HG02870 (cell line): ENCODE measurements around the gene TCF25.

ENCODE experiments used
- ATAC-seq: cut with Tn5 transposase; IDR thresholded peaks from one replicate; pipeline ENCODE4 v1.9.1; 2021; ENCODE audit warnings: mild to moderate bottlenecking, moderate library complexity; ENCODE audit not compliant: unreplicated experiment

The TCF25 gene

GRCh38 chr16:89936508-89936907 lies 63.1 kb downstream of the TCF25 start:
- no peak for ATAC-seq

DNA sequence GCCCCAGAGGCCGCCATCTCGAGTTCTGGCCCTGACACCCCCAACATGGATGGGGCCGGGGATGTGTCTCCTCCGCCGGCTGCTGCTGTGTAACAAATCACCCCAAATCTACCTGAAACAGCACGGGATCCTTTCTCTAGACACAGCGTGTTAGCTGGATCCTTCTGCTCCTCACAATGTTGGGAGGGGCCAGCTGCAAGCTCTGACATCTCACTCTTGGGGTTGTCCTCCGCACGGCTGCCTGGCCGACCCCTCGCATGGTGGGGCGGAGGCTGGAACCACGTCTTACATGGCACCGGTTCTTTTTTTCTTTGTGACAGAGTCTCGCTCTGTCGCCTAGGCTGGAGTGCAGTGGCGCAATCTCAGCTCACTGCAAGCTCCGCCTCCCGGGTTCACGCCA lies 63.6 kb downstream of the TCF25 start:
- ATAC-seq = no peak

DNA sequence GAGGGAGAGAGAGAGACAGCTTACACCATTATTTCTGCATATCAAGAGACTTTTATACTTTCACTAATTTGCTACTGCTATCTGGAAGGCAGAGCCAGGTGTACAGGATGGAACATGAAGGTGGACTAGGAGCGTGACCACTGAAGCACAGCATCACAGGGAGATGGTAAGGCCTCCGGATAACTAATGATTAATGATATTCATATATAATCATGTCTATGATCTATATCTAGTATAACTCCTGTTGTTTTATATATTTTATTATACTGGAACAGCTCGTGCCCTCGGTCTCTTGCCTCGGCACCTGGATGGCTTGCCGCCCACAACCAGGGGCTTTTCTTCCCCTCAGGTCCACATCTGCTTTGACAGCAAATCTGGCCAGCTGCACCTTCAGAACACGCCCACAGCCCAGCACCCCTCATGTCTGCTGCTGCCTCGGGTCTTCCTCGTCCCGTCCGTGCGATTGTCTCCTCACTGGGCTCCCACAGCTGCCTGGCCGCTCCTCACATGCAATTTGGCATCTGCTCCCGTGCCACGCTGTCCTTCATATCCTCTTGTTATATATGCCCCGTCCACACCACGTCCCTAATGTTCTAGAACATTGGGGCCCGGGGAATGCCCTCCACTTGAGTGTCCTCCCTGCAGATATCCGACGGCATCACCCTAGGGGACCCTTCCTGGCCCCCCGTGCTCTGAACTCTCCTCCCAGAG lies 64.9 kb downstream of the TCF25 start:
- no peak for ATAC-seq

- ATAC-seq = no peak
Measured at GRCh38 chr16:89944773-89945172, 71.4 kb downstream of the TCF25 start.

- ATAC-seq = no peak
Measured at GRCh38 chr16:89945654-89946053, 72.3 kb downstream of the TCF25 start.

DNA sequence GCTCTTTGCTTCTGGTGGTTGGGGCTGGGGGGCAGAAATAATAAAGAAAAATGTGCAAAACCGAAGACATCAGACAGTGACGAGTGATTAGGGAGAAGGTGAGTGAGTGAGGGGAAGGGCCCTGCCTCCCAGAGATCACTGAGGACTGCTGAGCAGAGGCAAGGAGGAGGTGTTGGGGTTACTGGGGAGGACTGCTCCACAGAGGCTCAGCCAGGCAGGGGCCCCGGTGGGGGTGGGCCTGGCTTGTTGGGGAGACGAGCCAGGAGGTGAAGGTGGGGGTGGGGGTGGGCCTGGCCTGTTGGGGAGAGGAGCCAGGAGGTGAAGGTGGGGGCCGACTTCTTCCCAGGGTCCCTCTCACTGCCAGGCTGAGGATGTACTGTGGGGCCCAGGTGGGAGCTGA lies 73.1 kb downstream of the TCF25 start:
- ATAC-seq = no peak

DNA sequence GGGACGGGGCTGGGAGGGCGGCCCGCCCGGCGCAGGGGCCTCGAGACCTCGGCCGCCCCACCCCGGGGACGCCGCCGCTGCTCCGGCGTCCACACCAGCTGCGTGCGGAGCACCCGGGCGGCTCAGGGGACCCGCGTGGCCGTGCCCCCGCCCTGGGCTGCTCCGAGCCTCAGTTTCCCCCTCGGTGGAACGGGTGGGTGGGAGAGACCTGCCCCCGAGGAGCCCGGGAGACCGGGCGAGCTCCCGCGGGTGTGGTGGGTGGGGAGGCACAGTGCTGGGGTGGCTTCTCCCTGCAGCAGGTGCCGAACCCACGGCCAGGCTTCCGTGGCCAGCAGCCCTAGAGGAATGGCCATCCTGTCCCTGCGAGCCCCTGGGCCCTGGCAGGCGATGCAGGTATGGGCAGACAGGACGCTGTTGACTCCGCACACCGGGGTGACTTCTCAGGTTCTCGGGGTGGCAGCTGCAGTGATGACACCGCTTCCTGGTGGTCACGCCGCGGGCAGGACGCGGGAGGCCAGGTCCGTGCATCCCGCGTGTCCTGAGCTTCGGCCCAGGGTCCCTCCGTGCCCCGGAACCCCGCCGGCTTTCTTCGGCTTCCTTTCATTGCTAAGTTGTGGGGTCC lies 75.8 kb downstream of the TCF25 start:
- ATAC-seq = no peak

GRCh38 chr16:89949756-89950155 lies 76.4 kb downstream of the TCF25 start:
- no peak for ATAC-seq

GRCh38 chr16:89951509-89951908 lies 78.1 kb downstream of the TCF25 start:
- ATAC-seq = no peak

DNA sequence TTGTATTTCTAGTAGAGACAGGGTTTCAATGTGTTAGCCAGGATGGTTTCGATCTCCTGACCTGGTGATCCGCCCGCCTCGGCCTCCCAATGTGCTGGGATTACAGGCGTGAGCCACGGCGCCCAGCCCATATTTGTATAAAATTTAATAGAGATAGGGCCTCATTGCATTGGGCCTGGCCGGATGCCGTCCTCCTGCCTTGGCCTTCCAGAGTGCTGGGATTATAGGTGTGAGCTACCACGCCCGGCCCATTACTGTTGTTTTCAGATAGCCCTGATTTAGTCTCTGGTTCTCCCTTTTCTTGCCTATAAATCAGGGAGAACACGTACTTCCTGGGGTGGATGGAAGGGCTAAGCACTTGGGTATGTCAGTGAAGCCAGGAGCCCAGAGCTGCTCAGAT lies 78.7 kb downstream of the TCF25 start:
- no peak for ATAC-seq

DNA sequence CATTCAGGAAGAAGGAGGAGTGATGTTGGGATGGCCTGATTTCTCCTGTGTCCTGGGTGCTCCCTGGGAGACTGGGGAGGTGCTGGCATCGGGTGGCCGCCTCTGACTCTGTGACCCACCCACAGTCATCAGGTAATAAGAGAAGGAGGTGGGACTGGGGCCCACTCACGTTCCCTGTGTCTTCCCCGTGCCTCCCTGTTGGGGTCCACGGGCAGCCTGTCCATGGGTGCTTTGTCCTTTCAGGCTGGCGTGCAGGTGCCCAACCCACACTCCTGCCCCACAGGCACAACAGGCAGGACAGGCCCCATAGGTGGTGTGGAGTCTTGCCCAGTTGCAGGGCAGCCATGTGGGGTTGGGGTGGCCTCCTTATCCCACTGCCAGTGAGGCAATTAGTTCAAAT lies 79.2 kb downstream of the TCF25 start:
- no peak for ATAC-seq

GRCh38 chr16:89953671-89954406 lies 80.4 kb downstream of the TCF25 start:
- ATAC-seq = peak; percentile 65

DNA sequence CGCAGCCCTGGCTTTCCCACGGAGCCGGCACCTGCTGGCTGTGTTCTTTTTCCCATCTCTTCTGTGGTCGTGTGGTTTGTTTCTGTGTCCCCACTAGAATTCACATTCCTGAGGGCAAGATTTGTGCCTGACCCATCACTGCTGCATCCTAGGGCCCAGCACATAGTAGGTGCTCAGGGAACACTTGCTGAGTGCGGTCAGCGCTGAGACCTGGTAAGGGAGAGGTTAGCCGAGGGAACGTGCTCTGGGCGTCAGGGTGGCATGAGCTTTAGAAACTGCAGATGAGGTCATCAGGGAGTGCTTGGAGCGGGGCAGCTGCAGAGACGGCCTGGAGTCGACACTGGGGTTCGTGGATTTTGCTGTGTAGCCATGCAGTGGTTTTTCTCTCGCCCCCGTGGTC lies 81.1 kb downstream of the TCF25 start:
- ATAC-seq = no peak

GRCh38 chr16:89955001-89955685 lies 81.8 kb downstream of the TCF25 start:
- ATAC-seq = no peak

GRCh38 chr16:89956505-89957215 lies 83.3 kb downstream of the TCF25 start:
- ATAC-seq = no peak

DNA sequence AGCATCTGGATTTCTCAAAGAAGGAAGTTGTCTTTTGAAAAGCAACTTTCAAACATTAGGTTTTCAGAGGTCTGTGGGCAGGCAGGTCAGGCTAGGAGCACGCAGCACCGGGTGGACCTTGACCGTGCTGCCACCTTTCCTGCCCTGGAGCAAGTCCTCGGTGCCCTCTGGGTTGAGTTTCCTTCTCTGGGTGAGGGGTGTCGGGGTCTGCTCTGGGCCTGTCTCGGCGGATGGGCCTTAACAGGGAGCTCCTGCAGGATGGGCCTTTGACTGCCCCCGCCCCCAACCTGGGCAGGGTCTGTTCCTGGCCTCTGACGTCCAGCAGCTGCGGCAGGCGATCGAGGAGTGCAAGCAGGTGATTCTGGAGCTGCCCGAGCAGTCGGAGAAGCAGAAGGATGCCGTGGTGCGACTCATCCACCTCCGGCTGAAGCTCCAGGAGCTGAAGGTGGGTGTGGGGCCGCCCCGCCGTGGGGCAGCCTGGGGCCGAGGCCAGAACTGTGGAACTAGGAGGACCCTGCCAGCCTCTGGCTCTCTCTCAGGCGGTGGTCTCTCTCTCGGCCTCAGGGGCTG lies 83.9 kb downstream of the TCF25 start:
- no peak for ATAC-seq

DNA sequence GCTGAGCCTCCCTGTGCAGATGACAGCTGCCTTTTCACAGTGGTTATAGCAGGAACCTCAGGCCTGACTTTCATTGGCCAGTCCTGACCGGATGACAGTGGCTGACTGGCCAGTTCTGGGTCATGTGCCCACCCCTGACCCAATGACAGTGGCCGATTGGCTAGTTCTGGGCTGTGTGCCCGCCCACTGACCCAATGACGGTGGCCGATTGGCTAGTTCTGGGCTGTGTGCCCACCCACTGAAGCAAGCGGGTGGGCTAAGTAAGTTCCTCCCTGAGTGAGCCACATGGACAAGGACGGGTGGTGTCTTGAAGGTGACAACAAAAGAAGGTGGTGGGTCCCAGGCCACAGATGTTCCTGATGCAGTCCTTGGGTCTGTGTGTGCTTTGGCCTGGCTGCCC lies 84.7 kb downstream of the TCF25 start:
- no peak for ATAC-seq

GRCh38 chr16:89958596-89958995 lies 85.2 kb downstream of the TCF25 start:
- no peak for ATAC-seq

- ATAC-seq = no peak
Measured at GRCh38 chr16:89960966-89961365, 87.6 kb downstream of the TCF25 start.
